Esophagus muscularis mucosa (tissue), 4 donors: ENCODE measurements around the gene ADGRV1. TPM values are rescaled to one million over a fixed set of nuclear protein-coding genes. Genes with fewer than 3 reads are reported as not detected.

Experiments used
- DNase-seq: peaks from one replicate; pipeline ENCODE4 v3.0.0-alpha.2; 2017; ENCODE audit errors: extremely low spot score
- H3K27ac ChIP-seq, 4 donors: fragments of 200-600 bp; sonication (generic); replicated peaks in 1 of 4; 1 replicate in 3 of 4; 2 replicates in 1 of 4; pipeline ENCODE4 v1.5.1; 2016 to 2019; ENCODE audit warnings: mild to moderate bottlenecking in 1 of 4
- H3K27me3 ChIP-seq, 4 donors: fragments of 200-600 bp; sonication (generic); one replicate each; pipeline versions ENCODE4 v1.5.1 to v1.6.0; 2016 to 2019
- H3K36me3 ChIP-seq, 4 donors: fragments of 200-600 bp; sonication (generic); one replicate each; pipeline ENCODE4 v1.5.1; 2016 to 2019
- H3K4me1 ChIP-seq, 4 donors: fragments of 200-600 bp; sonication (generic); one replicate each; pipeline ENCODE4 v1.5.1; 2016 to 2019
- H3K4me3 ChIP-seq, 4 donors: fragments of 200-600 bp; sonication (generic); 1 replicate in 2 of 4; 2 replicates in 2 of 4; pipeline ENCODE4 v1.5.1; 2016 to 2019; ENCODE audit warnings: mild to moderate bottlenecking in 4 of 4, moderate library complexity in 1 of 4
- H3K9me3 ChIP-seq, 4 donors: fragments of 200-600 bp; sonication (generic); 1 replicate in 3 of 4; 2 replicates in 1 of 4; pipeline ENCODE4 v1.5.1; 2016 to 2019
- CTCF ChIP-seq, 3 experiments: fragments of 200-600 bp in 2 of 3; fragments of 450-650 bp in 1 of 3; sonication (generic) in 2 of 3; IDR thresholded peaks; one replicate each; pipeline ENCODE4 v1.5.1; 2017 to 2019; ENCODE audit warnings: antibody characterized with exemption in 3 of 3, mild to moderate bottlenecking in 2 of 3, moderate library complexity in 1 of 3
- EP300 ChIP-seq: sonication (generic); formaldehyde crosslinking; IDR thresholded peaks from one replicate; pipeline ENCODE4 v1.6.1; 2017; ENCODE audit warnings: antibody characterized with exemption
- POLR2A ChIP-seq: fragments of 450-650 bp; IDR thresholded peaks from one replicate; pipeline ENCODE4 v1.6.1; 2017; ENCODE audit warnings: antibody characterized with exemption, moderate library complexity, mild to moderate bottlenecking, low read depth
- POLR2AphosphoS5 ChIP-seq, 2 donors: sonication (generic); formaldehyde crosslinking; IDR thresholded peaks; one replicate each; pipeline ENCODE4 v1.6.1; 2017; ENCODE audit warnings: antibody characterized with exemption in 2 of 2
- WGBS: methylation state at CpG from one replicate; pipeline ENCODE4 v1.1.5; 2018; 5-methylcytosine and 5-hydroxymethylcytosine counted together
- intact Hi-C: fragments of 100-400 bp; cut with DNase I; formaldehyde crosslinking; loops from one replicate; pipeline ENCODE4 v1.15.1; 2023
- total RNA-seq, 4 donors: library from RNA; depleted of rRNA; stranded (reverse); fragments of >200 nt; gene quantifications; one replicate each; pipeline versions ENCODE4 v1.1.0 to v1.2.1, GENCODE V29; 2016

Gene ADGRV1
- total RNA-seq, 4 donors from 2014 or later: 0.42 to 1.4 (median 0.54) TPM

- TF ChIP-seq EP300: no peak
- no peak for TF ChIP-seq CTCF (IDR thresholded peaks at IDR 0.05)
- no peak for TF ChIP-seq POLR2AphosphoS5 (IDR thresholded peaks at IDR 0.05)
- TF ChIP-seq POLR2A: no peak
- intact Hi-C loops: loop anchor here (2.0 to 10.0 kb wide), 2 partner anchors 233 to 557 kb away; no protein-coding TSS in a partner anchor
- no peaks in the 10 kb centered on the region for H3K36me3 ChIP-seq
- no peaks in the 10 kb centered on the region for H3K27me3 ChIP-seq
- 94% methylated on average over 3 of the region's 3 CpGs for WGBS
- no peaks in the 10 kb centered on the region for H3K9me3 ChIP-seq
- H3K4me1 ChIP-seq: peaks cover 0 to 5% (median 1%) of the 10 kb centered on the region in 4 donors
- DNase-seq: no peak
- H3K27ac ChIP-seq: no peak overlapping the region
- no peak overlapping the region for H3K4me3 ChIP-seq
Observed at GRCh38 chr5:90861843-90862586, 303.4 kb downstream of the ADGRV1 start.

- 71% methylated on average over 4 of the region's 4 CpGs for WGBS
Observed at GRCh38 chr5:90865180-90865579, 306.6 kb downstream of the ADGRV1 start.

GRCh38 chr5:90866333-90866732 lies 307.7 kb downstream of the ADGRV1 start:
- H3K4me1 ChIP-seq: peaks cover 0 to 6% (median 1%) of the 10 kb centered on the region in 4 donors

More at GRCh38 chr5:90865180-90865579, 306.6 kb downstream of the ADGRV1 start:
- Histone ChIP-seq H3K4me3 (no peak overlapping the region), H3K27ac (no peak overlapping the region), H3K9me3 (no peaks in the 10 kb centered on the region), H3K4me1 (peaks cover 0 to 5% (median 1%) of the 10 kb centered on the region in 4 donors), H3K27me3 (peaks cover 0 to 4% (median 0%) of the 10 kb centered on the region in 4 donors), H3K36me3 (no peaks in the 10 kb centered on the region)
- no peak for DNase-seq
- intact Hi-C loops: loop anchor here (10.0 kb wide), 1 partner anchor 230 kb away; no protein-coding TSS in a partner anchor
- TF ChIP-seq POLR2AphosphoS5 (IDR thresholded peaks at IDR 0.05) (no peak), EP300 (no peak), CTCF (IDR thresholded peaks at IDR 0.05) (no peak), POLR2A (no peak)

GRCh38 chr5:90866915-90867731 lies 308.5 kb downstream of the ADGRV1 start:
- no peaks in the 10 kb centered on the region for H3K36me3 ChIP-seq
- TF ChIP-seq POLR2A: no peak
- TF ChIP-seq EP300: no peak
- no peak for TF ChIP-seq CTCF (IDR thresholded peaks at IDR 0.05)
- no peak for TF ChIP-seq POLR2AphosphoS5 (IDR thresholded peaks at IDR 0.05)
- intact Hi-C loops: loop anchor here (10.0 kb wide), 1 partner anchor 228 kb away; no protein-coding TSS in a partner anchor
- H3K27me3 ChIP-seq: peaks cover 0 to 4% (median 0%) of the 10 kb centered on the region in 4 donors
- H3K4me3 ChIP-seq: no peak overlapping the region
- H3K9me3 ChIP-seq: no peaks in the 10 kb centered on the region
- H3K27ac ChIP-seq: no peak overlapping the region
- peaks cover 0 to 9% (median 1%) of the 10 kb centered on the region in 4 donors for H3K4me1 ChIP-seq
- 85% methylated on average over 5 of the region's 5 CpGs for WGBS
- no peak for DNase-seq

More at GRCh38 chr5:90866333-90866732, 307.7 kb downstream of the ADGRV1 start:
- peaks cover 0 to 4% (median 0%) of the 10 kb centered on the region in 4 donors for H3K27me3 ChIP-seq
- DNase-seq: no peak
- no peak overlapping the region for H3K27ac ChIP-seq
- intact Hi-C loops: loop anchor here (10.0 kb wide), 1 partner anchor 228 kb away; no protein-coding TSS in a partner anchor
- no peak overlapping the region for H3K4me3 ChIP-seq
- TF ChIP-seq CTCF (IDR thresholded peaks at IDR 0.05) (peak; percentile 50 to 57 (median 56)), POLR2A (no peak), EP300 (no peak), POLR2AphosphoS5 (IDR thresholded peaks at IDR 0.05) (no peak)
- H3K9me3 ChIP-seq: no peaks in the 10 kb centered on the region
- 0% methylated on average over 2 of the region's 2 CpGs for WGBS
- no peaks in the 10 kb centered on the region for H3K36me3 ChIP-seq
